Colonic mucosa (tissue), 4 donors: ENCODE results near the gene EXOC2. TPM values are rescaled to one million over a fixed set of nuclear protein-coding genes. Genes with fewer than 3 reads are reported as not detected.
A peak's percentile ranks its signal among the peaks of the same experiment; 100 is the strongest.

ENCODE experiments used
- DNase-seq: peaks from one replicate; pipeline ENCODE4 v3.0.0-alpha.2; 2020
- H3K27ac ChIP-seq: fragments of 200-600 bp; one replicate; pipeline ENCODE4 v1.8.0; 2021
- H3K27me3 ChIP-seq: fragments of 200-600 bp; one replicate; pipeline ENCODE4 v1.8.0; 2021
- H3K36me3 ChIP-seq: fragments of 200-600 bp; one replicate; pipeline ENCODE4 v1.8.0; 2021
- H3K4me1 ChIP-seq: fragments of 200-600 bp; one replicate; pipeline ENCODE4 v1.8.0; 2021; ENCODE audit warnings: mild to moderate bottlenecking
- H3K4me3 ChIP-seq: fragments of 200-600 bp; one replicate; pipeline ENCODE4 v1.8.0; 2021
- H3K9ac ChIP-seq, 2 donors: one replicate each; pipeline ENCODE4 v1.7.0; 2013; ENCODE audit warnings: control low read depth in 2 of 2, low read depth in 2 of 2, low read length in 2 of 2
- H3K9me3 ChIP-seq: fragments of 200-600 bp; one replicate; pipeline ENCODE4 v1.8.0; 2021
- intact Hi-C: fragments of 100-400 bp; cut with DNase I; formaldehyde crosslinking; loops from one replicate; pipeline ENCODE4 v1.14.1; 2022
- total RNA-seq, 2 donors: library from RNA; stranded (reverse); fragmentation: NEBNext Ultra II Directional in 1 of 2; extraction: Animal tissue kit (Norgen Biotek cat#: 25700) in 1 of 2; gene quantifications; one replicate each; pipeline ENCODE4 v1.2.1, GENCODE V29; 2021
- TF ChIP-seq, protein P1 (sequence below): fragments of 200-600 bp; IDR thresholded peaks from one replicate; pipeline ENCODE4 v1.8.0; 2022; ENCODE audit warnings: antibody characterized with exemption, mild to moderate bottlenecking
- donor health status: healthy.
- donor health status: DM: no; HTN: no; CAD: no.
- donor health status: DM: no; HTN: no; CAD: no.

The EXOC2 gene
- total RNA-seq, 2 donors from 2014 or later: 18.3 to 19.6 TPM

- Histone ChIP-seq H3K27ac (no peak overlapping the region), H3K4me3 (no peak overlapping the region), H3K4me1 (no peaks in the 10 kb centered on the region), H3K36me3 (no peaks in the 10 kb centered on the region), H3K9me3 (no peaks in the 10 kb centered on the region), H3K9ac (no peak overlapping the region), H3K27me3 (no peaks in the 10 kb centered on the region)
- intact Hi-C loops: no loop called here
- TF ChIP-seq, protein P1, sequence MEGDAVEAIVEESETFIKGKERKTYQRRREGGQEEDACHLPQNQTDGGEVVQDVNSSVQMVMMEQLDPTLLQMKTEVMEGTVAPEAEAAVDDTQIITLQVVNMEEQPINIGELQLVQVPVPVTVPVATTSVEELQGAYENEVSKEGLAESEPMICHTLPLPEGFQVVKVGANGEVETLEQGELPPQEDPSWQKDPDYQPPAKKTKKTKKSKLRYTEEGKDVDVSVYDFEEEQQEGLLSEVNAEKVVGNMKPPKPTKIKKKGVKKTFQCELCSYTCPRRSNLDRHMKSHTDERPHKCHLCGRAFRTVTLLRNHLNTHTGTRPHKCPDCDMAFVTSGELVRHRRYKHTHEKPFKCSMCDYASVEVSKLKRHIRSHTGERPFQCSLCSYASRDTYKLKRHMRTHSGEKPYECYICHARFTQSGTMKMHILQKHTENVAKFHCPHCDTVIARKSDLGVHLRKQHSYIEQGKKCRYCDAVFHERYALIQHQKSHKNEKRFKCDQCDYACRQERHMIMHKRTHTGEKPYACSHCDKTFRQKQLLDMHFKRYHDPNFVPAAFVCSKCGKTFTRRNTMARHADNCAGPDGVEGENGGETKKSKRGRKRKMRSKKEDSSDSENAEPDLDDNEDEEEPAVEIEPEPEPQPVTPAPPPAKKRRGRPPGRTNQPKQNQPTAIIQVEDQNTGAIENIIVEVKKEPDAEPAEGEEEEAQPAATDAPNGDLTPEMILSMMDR: no peak
- DNase-seq: no peak
Measured at GRCh38 chr6:505374-505773, 187.6 kb downstream of the EXOC2 start.

DNA sequence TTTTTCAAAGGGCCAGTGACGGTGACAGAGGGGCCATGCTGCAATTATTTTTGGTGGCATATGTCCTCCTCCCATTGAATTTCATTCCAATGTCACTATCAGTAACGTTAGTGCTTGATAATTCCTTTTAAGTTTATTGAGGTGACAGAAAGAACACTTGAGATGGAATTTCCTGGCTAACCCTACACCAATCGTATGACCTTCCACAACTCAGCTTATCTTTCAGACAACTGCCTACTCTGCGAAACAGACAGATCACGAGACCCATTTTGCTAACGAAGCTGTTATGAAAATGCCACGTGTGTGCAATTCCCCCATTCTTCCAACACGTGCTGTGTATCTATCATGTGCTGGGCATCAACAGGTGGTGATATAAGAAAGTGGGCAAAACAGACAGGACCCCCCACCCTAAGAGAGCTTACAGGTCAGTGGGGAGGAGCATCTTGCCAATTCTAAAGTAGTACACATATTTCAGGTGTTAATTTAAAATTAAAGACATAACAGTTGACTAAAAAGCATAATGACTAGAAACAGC is 188.4 kb downstream of the EXOC2 start:
- no peak for DNase-seq
- H3K4me1 ChIP-seq: no peaks in the 10 kb centered on the region
- no peak overlapping the region for H3K27ac ChIP-seq
- no peaks in the 10 kb centered on the region for H3K27me3 ChIP-seq
- TF ChIP-seq, protein P1: no peak
- H3K36me3 ChIP-seq: no peaks in the 10 kb centered on the region
- intact Hi-C loops: no loop called here
- no peak overlapping the region for H3K4me3 ChIP-seq
- no peaks in the 10 kb centered on the region for H3K9me3 ChIP-seq
- no peak overlapping the region for H3K9ac ChIP-seq

GRCh38 chr6:503610-504362 is 189.2 kb downstream of the EXOC2 start:
- Histone ChIP-seq H3K27ac (no peak overlapping the region), H3K27me3 (no peaks in the 10 kb centered on the region), H3K4me1 (no peaks in the 10 kb centered on the region), H3K9ac (no peak overlapping the region), H3K9me3 (no peaks in the 10 kb centered on the region), H3K4me3 (no peak overlapping the region), H3K36me3 (no peaks in the 10 kb centered on the region)
- TF ChIP-seq, protein P1: no peak
- intact Hi-C loops: no loop called here
- DNase-seq: no peak

DNA sequence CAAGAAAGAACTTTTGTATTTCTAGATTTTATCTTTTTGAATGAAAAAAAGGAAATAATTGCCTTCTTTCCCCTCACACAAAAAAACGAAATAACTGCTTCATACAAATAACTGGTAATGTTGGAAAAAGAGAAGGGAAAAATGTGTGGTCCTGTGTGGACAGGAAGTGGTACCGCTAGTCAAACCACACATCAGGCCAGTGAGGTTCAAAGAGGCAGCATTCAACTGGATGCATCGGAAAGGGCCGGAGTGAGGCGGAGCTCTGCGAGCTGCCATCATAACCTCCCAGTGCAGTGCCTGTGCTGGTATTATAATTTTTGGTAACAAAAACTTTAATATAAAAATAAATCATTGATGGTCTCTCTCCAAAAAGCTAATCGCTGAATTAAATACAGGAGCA is 190.2 kb downstream of the EXOC2 start:
- Histone ChIP-seq H3K27ac (no peak overlapping the region), H3K36me3 (no peaks in the 10 kb centered on the region), H3K9ac (no peak overlapping the region), H3K4me1 (no peaks in the 10 kb centered on the region), H3K27me3 (no peaks in the 10 kb centered on the region), H3K9me3 (no peaks in the 10 kb centered on the region), H3K4me3 (no peak overlapping the region)
- DNase-seq: no peak
- TF ChIP-seq, protein P1: no peak
- intact Hi-C loops: no loop called here

DNA sequence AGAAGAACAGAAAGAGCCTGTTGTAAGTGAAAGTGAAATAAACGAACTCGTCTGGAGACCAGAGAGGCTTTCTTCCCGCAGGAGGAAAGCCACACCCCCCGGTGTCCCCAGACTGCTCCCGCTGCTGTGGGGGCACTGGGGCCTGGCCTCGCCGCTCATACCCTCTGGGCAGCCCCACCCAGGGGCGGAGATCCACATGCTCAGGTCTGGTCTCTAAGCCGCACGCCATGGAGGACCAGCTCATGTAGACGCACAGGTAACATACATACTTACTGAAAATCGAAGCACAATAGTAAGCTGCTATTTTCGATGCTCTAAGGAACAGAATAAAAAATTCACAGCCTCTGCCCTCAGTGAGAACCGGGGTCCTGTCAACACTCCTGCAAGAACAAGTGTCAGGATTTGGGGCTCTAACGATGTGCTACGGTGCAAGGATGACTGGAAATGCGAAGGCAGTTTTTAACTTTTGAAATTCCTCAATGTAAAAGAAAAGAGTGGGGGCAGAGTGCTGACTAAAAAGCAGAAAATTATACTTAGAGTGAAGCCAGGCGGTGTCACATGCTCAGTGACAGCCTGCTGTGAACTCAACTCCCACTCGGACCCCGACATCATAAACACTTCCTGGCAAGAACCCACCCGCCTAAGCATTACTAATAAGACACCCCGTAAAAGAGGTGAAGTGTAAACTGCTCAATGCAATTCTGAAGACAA is 190.9 kb downstream of the EXOC2 start:
- no peak for DNase-seq
- no peak overlapping the region for H3K27ac ChIP-seq

More for the DNA sequence above, 190.9 kb downstream of the EXOC2 start:
- no peak overlapping the region for H3K9ac ChIP-seq
- H3K4me1 ChIP-seq: no peaks in the 10 kb centered on the region
- TF ChIP-seq, protein P1: no peak
- H3K4me3 ChIP-seq: peak overlapping the region; percentile 1
- intact Hi-C loops: no loop called here
- no peaks in the 10 kb centered on the region for H3K9me3 ChIP-seq
- no peaks in the 10 kb centered on the region for H3K27me3 ChIP-seq
- H3K36me3 ChIP-seq: no peaks in the 10 kb centered on the region
